ENCODE data around the gene SUPT7L.
A peak's percentile ranks its signal among the peaks of the same experiment; 100 is the strongest.

Gene SUPT7L, protein sequence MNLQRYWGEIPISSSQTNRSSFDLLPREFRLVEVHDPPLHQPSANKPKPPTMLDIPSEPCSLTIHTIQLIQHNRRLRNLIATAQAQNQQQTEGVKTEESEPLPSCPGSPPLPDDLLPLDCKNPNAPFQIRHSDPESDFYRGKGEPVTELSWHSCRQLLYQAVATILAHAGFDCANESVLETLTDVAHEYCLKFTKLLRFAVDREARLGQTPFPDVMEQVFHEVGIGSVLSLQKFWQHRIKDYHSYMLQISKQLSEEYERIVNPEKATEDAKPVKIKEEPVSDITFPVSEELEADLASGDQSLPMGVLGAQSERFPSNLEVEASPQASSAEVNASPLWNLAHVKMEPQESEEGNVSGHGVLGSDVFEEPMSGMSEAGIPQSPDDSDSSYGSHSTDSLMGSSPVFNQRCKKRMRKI

DNA sequence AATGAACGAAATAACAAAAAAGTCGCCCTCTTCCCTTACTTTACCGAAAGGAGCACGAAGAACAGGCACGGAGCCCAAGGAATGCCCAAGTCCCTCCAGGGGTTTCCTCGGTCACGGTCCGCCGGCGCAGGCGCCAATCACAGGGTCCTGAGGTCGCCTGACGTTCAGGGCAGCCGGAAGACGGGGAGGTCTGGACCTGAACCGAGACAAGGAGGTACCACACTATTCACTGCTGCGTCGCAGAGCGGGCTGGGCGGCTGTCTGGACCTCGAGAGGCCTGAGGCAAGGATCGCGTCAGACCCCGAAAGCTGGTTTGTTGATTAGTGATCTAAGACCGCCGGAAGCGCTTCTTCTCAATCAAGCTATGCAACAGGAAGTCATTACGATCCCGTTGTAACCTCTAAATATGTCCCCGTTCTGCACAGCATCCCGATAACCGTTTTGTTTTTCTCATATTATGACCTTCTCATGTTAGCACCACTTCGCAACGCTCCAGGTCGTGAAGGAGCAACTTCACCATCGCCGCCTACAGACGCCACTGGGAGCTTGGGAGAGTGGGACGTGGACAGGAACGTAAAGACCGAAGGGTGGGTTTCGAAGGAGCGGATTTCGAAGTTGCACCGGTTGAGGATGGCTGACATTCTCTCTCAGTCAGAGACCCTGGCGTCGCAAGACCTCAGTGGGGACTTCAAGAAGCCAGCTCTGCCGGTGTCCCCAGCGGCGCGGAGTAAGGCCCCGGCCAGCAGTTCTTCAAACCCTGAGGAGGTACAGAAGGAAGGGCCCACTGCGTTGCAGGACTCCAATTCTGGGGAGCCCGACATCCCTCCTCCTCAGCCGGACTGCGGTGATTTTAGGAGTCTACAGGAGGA lies at the start of gene SUPT7L, which contains the start of gene SLC4A1AP:
SUPT7L (minus strand) TSS at position 330 of the 869 bp plus-strand sequence. CDS start 1,422 bp downstream, outside the sequence.
SLC4A1AP (plus strand) TSS at position 605 of the 869 bp plus-strand sequence; CDS start at position 631, 26 bp downstream.
- H3K9me3 ChIP-seq (ENCODE audit: control insufficient read depth, insufficient read depth, low read depth, low read length) = no peaks in the 10 kb centered on the region
- H3K4me1 ChIP-seq (ENCODE audit: control insufficient read depth, insufficient read depth, low read length) = peaks cover 7% of the 10 kb centered on the region; the same call in 1 of the 2 replicates
- ChIA-PET POLR2A (interaction anchor here (0.6 to 1.7 kb wide), 12 partner anchors 8 to 307 kb away, joined by 3 to 14 read pairs (median 4); partner anchors contain the start of genes CCDC121, GPN1, GTF3C2 and NRBP1), CTCF (interaction anchor here (1.0 to 3.6 kb wide), 2 partner anchors 14 to 19 kb away, joined by 3 to 28 read pairs; no protein-coding TSS in a partner anchor)
- peak within 1 kb of the TSS; percentile 78 for H3K4me3 ChIP-seq (ENCODE audit: low read depth, low read length)
- H3K36me3 ChIP-seq (ENCODE audit: control insufficient read depth in 2 of 2, insufficient read depth in 1 of 2, low read length in 2 of 2) = peaks cover 38 to 56% of the 10 kb centered on the region in 2 experiments
- H3K27ac ChIP-seq (ENCODE audit: extremely low read depth, low read depth, low read length) = peak within 1 kb of the TSS; percentile 72
- TF ChIP-seq ZNF266 (tag by site-specific recombination; IDR thresholded peaks at IDR 0.05; ENCODE audit: low read depth) (no peak), KLF1 (tag by site-specific recombination; IDR thresholded peaks at IDR 0.05) (peak; percentile 40; the same call in 1 of the 2 replicates), PRDM4 (tag by site-specific recombination; IDR thresholded peaks at IDR 0.05) (peak; percentile 68; the same call in 1 of the 2 replicates), ZFP3 (tag by site-specific recombination; IDR thresholded peaks at IDR 0.05; ENCODE audit: low read depth) (no peak), ZNF24 (tag by site-specific recombination; IDR thresholded peaks at IDR 0.05) (peak; percentile 96), GLIS2 (tag by site-specific recombination; IDR thresholded peaks at IDR 0.05) (no peak), ZNF416 (tag by site-specific recombination; IDR thresholded peaks at IDR 0.05) (no peak), ZNF138 (tag by site-specific recombination; IDR thresholded peaks at IDR 0.05; ENCODE audit: borderline replicate concordance) (peak; percentile 42; the same call in 1 of the 2 replicates), ZNF350 (tag by site-specific recombination; IDR thresholded peaks at IDR 0.05) (no peak), FEZF1 (tag by site-specific recombination; IDR thresholded peaks at IDR 0.05) (peak; percentile 40), ZNF404 (tag by site-specific recombination; IDR thresholded peaks at IDR 0.05) (no peak), ZNF521 (tag by site-specific recombination; IDR thresholded peaks at IDR 0.05) (no peak), ZNF626 (tag by site-specific recombination; IDR thresholded peaks at IDR 0.05) (no peak), ZNF132 (tag by site-specific recombination; IDR thresholded peaks at IDR 0.05; ENCODE audit: borderline replicate concordance) (no peak), ZNF645 (tag by site-specific recombination; IDR thresholded peaks at IDR 0.05) (no peak), ZNF664 (tag by site-specific recombination; IDR thresholded peaks at IDR 0.05) (peak; percentile 80), ZNF302 (tag by site-specific recombination; IDR thresholded peaks at IDR 0.05; ENCODE audit: low read depth) (0 out of 2 replicates have a peak, but pooled peaks have one; percentile 49), ZNF610 (tag by site-specific recombination; IDR thresholded peaks at IDR 0.05; ENCODE audit: borderline replicate concordance) (peak; percentile 86), ZNF785 (tag by site-specific recombination; IDR thresholded peaks at IDR 0.05) (no peak), ZNF530 (tag by site-specific recombination; IDR thresholded peaks at IDR 0.05; ENCODE audit: low read depth) (no peak), ZNF114 (tag by site-specific recombination; IDR thresholded peaks at IDR 0.05) (no peak), KLF8 (tag by site-specific recombination; IDR thresholded peaks at IDR 0.05) (peak; percentile 85)
- TF ChIP-seq, protein P1, sequence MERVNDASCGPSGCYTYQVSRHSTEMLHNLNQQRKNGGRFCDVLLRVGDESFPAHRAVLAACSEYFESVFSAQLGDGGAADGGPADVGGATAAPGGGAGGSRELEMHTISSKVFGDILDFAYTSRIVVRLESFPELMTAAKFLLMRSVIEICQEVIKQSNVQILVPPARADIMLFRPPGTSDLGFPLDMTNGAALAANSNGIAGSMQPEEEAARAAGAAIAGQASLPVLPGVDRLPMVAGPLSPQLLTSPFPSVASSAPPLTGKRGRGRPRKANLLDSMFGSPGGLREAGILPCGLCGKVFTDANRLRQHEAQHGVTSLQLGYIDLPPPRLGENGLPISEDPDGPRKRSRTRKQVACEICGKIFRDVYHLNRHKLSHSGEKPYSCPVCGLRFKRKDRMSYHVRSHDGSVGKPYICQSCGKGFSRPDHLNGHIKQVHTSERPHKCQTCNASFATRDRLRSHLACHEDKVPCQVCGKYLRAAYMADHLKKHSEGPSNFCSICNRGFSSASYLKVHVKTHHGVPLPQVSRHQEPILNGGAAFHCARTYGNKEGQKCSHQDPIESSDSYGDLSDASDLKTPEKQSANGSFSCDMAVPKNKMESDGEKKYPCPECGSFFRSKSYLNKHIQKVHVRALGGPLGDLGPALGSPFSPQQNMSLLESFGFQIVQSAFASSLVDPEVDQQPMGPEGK (tag by site-specific recombination; IDR thresholded peaks at IDR 0.05) = peak; percentile 23; the same call in 1 of the 2 replicates
- TF ChIP-seq, protein P2, sequence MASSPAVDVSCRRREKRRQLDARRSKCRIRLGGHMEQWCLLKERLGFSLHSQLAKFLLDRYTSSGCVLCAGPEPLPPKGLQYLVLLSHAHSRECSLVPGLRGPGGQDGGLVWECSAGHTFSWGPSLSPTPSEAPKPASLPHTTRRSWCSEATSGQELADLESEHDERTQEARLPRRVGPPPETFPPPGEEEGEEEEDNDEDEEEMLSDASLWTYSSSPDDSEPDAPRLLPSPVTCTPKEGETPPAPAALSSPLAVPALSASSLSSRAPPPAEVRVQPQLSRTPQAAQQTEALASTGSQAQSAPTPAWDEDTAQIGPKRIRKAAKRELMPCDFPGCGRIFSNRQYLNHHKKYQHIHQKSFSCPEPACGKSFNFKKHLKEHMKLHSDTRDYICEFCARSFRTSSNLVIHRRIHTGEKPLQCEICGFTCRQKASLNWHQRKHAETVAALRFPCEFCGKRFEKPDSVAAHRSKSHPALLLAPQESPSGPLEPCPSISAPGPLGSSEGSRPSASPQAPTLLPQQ (tag by site-specific recombination; IDR thresholded peaks at IDR 0.05) = peak; percentile 89
- TF ChIP-seq, protein P3, sequence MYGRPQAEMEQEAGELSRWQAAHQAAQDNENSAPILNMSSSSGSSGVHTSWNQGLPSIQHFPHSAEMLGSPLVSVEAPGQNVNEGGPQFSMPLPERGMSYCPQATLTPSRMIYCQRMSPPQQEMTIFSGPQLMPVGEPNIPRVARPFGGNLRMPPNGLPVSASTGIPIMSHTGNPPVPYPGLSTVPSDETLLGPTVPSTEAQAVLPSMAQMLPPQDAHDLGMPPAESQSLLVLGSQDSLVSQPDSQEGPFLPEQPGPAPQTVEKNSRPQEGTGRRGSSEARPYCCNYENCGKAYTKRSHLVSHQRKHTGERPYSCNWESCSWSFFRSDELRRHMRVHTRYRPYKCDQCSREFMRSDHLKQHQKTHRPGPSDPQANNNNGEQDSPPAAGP (tag by site-specific recombination; IDR thresholded peaks at IDR 0.05) = peak; percentile 99

Data from HEK293 (cell line).